HepG2 (cell line): ENCODE data around the gene SCP2. TPM values are rescaled to one million over a fixed set of nuclear protein-coding genes. Genes with fewer than 3 reads are reported as not detected.

ENCODE experiments used
- ATAC-seq: fragments of 200-7000 bp; cut with Tn5 transposase; 3 replicates; pipeline ENCODE4 v1.9.1; 2020; ENCODE audit warnings: mild to moderate bottlenecking, moderate library complexity
- BruUV-seq: library from RNA; stranded (reverse); fragments of 400-500 nt; replicated peaks from 2 replicates; lab custom pipeline; 2021; lab: Mats Ljungman, UMichigan
- CTCF ChIA-PET: fragments of 300-600 bp; formaldehyde crosslinking; extraction: SDS; loops from one replicate; lab custom pipeline; 2021; ENCODE audit warnings: low total read pairs, inconsistent platforms, low intra/inter-chr PET ratio; lab: Yijun Ruan, JAX
- POLR2A ChIA-PET: fragments of 350-600 bp; sonication (Branson Sonifier 250); formaldehyde crosslinking; loops from one replicate; lab custom pipeline; 2020; ENCODE audit warnings: antibody characterized with exemption, inconsistent platforms; lab: Yijun Ruan, JAX
- DNase-seq: peaks from one replicate; pipeline ENCODE4 v3.0.0-alpha.2; 2015; ENCODE audit warnings: low spot score
- FAIRE-seq: peaks from 3 replicates; lab custom pipeline; 2011; peaks lifted over from hg19 to GRCh38; lab: Jason Lieb, UNC
- H2AFZ ChIP-seq: one replicate; pipeline ENCODE4 v1.6.1; 2011; ENCODE audit warnings: low read length, inconsistent platforms
- H3K27ac ChIP-seq: fragments of 300-600 bp; 3 replicates; pipeline ENCODE4 v1.8.0; 2011; ENCODE audit warnings: mixed run types, mild to moderate bottlenecking, mixed read lengths, low read length, inconsistent platforms; ENCODE audit not compliant: insufficient read depth; ENCODE audit errors: extremely low read length
- H3K27me3 ChIP-seq, 2 experiments: fragments of 200-600 bp in 1 of 2; 2 replicates in 1 of 2; 3 replicates in 1 of 2; pipeline versions ENCODE4 v1.6.0 to v1.8.0; 2011; ENCODE audit warnings: low read length in 2 of 2, mild to moderate bottlenecking in 2 of 2, moderate library complexity in 2 of 2, inconsistent platforms in 1 of 2; ENCODE audit not compliant: insufficient read depth in 2 of 2, control insufficient read depth in 1 of 2
- H3K36me3 ChIP-seq, 2 experiments: fragments of 200-600 bp in 1 of 2; replicated peaks in 1 of 2; 2 replicates in 1 of 2; 3 replicates in 1 of 2; pipeline versions ENCODE4 v1.5.1 to v1.8.0; 2011; ENCODE audit warnings: low read length in 2 of 2, inconsistent platforms in 1 of 2; ENCODE audit not compliant: insufficient read depth in 2 of 2, control insufficient read depth in 1 of 2
- H3K4me1 ChIP-seq: 2 replicates; pipeline ENCODE4 v1.5.1; 2012; ENCODE audit warnings: low read length, inconsistent platforms; ENCODE audit not compliant: insufficient read depth
- H3K4me2 ChIP-seq: 2 replicates; pipeline ENCODE4 v1.6.0; 2011; ENCODE audit warnings: low read depth, low read length, inconsistent platforms
- H3K4me3 ChIP-seq, 3 experiments: fragments of 200-600 bp in 1 of 3; sonication (generic), shearing (Covaris generic) in 1 of 3; replicated peaks in 1 of 3; 2 replicates each; pipeline ENCODE4 v1.5.1; 2011 to 2016; ENCODE audit warnings: low read length in 3 of 3, inconsistent platforms in 2 of 3, low read depth in 2 of 3, mild to moderate bottlenecking in 2 of 3, control low read depth in 1 of 3, mixed read lengths in 1 of 3; ENCODE audit not compliant: insufficient read depth in 1 of 3
- H3K79me2 ChIP-seq: one replicate; pipeline ENCODE4 v1.6.1; 2011; ENCODE audit warnings: low read length, inconsistent platforms; ENCODE audit not compliant: insufficient read depth
- H3K9ac ChIP-seq: 2 replicates; pipeline ENCODE4 v1.6.0; 2011; ENCODE audit warnings: mild to moderate bottlenecking, low read depth, low read length, inconsistent platforms; ENCODE audit not compliant: insufficient read depth
- H3K9me3 ChIP-seq: 2 replicates; pipeline ENCODE4 v1.5.1; 2012; ENCODE audit warnings: mild to moderate bottlenecking, low read length
- H4K20me1 ChIP-seq: 2 replicates; pipeline ENCODE4 v1.6.0; 2011; ENCODE audit warnings: inconsistent platforms, mild to moderate bottlenecking, low read length, moderate library complexity; ENCODE audit not compliant: insufficient read depth
- ARNT2 ChIP-seq: sonication (generic); formaldehyde crosslinking; IDR thresholded peaks from 2 replicates; pipeline ENCODE4 v1.8.0; 2022; ENCODE audit warnings: mild to moderate bottlenecking, low read depth, missing genetic modification reagents, moderate library complexity
- BCLAF1 ChIP-seq: fragments of 450-650 bp; IDR thresholded peaks from 2 replicates; pipeline ENCODE4 v1.6.1; 2017; ENCODE audit warnings: mild to moderate bottlenecking
- NR1H2 ChIP-seq: sonication (generic); formaldehyde crosslinking; IDR thresholded peaks from 2 replicates; pipeline ENCODE4 v1.8.1; 2022; ENCODE audit warnings: low read depth, missing genetic modification reagents, borderline replicate concordance
- ZBTB44 ChIP-seq: sonication (generic); formaldehyde crosslinking; IDR thresholded peaks from 2 replicates; pipeline ENCODE4 v1.4.0; 2020; ENCODE audit warnings: missing genetic modification reagents
- WGBS: methylation state at CpG from one replicate; pipeline ENCODE4 v1.1.6; 2017; ENCODE audit warnings: low lambda C conversion rate; 5-methylcytosine and 5-hydroxymethylcytosine counted together
- in situ Hi-C: cut with HindIII; loops from 2 replicates; pipeline ENCODE4 v1.10.0; 2017; ENCODE audit warnings: low pct_unique_long_range_greater_than_20kb; ENCODE audit not compliant: extremely low pct_ligation_motif_present
- intact Hi-C: fragments of 100-400 bp; cut with micrococcal nuclease; formaldehyde crosslinking; loops from one replicate; pipeline ENCODE4 v1.10.0; 2022; ENCODE audit not compliant: unreplicated experiment
- polyA plus RNA-seq, 8 experiments: library from polyadenylated mRNA; depleted of rRNA in 3 of 8; stranded (reverse) in 7 of 8; unstranded in 1 of 8; fragments of >200 nt; fragmentation: Illumina TruSeq in 4 of 8; extraction: Trizol in 4 of 8; gene quantifications; 2 replicates each; pipeline versions ENCODE4 v1.2.1 to v1.2.3, GENCODE V29; 2011 to 2016; ENCODE audit warnings: low read depth in 4 of 8, missing spikeins in 1 of 8, mixed read lengths in 1 of 8; ENCODE audit not compliant: insufficient read depth in 1 of 8
- total RNA-seq, 5 experiments: library from RNA; depleted of rRNA; stranded (reverse); fragments of >200 nt; fragmentation: Illumina TruSeq; extraction: Trizol; gene quantifications; 2 replicates each; pipeline ENCODE4 v1.2.3, GENCODE V29; 2016; ENCODE audit warnings: low read depth in 1 of 5

SCP2 gene
- total and polyA plus RNA-seq, 2 of the 13 experiments (the other 11 are each of a cell fraction or from before 2014, with no cell fraction given), result 59.0 to 133 TPM

GRCh38 chr1:52917156-52917555 is 9.9 kb upstream of the SCP2 start:
- Histone ChIP-seq H3K4me2 (no peak overlapping the region), H3K4me1 (peaks cover 76% of the 10 kb centered on the region), H3K27ac (no peak overlapping the region), H3K36me3 (0 out of 5 replicates have a peak, but pooled peaks cover 0 to 4% of the 10 kb centered on the region in 2 experiments), H4K20me1 (no peaks in the 10 kb centered on the region), H3K9me3 (no peaks in the 10 kb centered on the region), H2AFZ (no peak overlapping the region), H3K9ac (no peak overlapping the region), H3K27me3 (no peaks in the 10 kb centered on the region), H3K4me3 (no peak overlapping the region), H3K79me2 (peaks cover 4% of the 10 kb centered on the region)
- ATAC-seq (no peak), FAIRE-seq (no peak), DNase-seq (no peak)
- BruUV-seq, result no TSS peak
- WGBS, result 98% methylated on average over 7 of the region's 7 CpGs
- intact Hi-C loops, result no loop called here
- ChIA-PET CTCF (no interaction called here), POLR2A (interaction anchor here (1.0 to 1.7 kb wide), 2 partner anchors 10 to 12 kb away, joined by 3 to 9 read pairs; partner anchors contain the start of gene SCP2)
- in situ Hi-C loops, result no loop called here
- TF ChIP-seq ARNT2 (no peak), NR1H2 (CRISPR knock-in tag) (no peak), BCLAF1 (no peak), ZBTB44 (CRISPR knock-in tag) (no peak)
